Adrenal gland (tissue), 12 donors: ENCODE data around the gene FBXW5. TPM values are rescaled to one million over a fixed set of nuclear protein-coding genes. Genes with fewer than 3 reads are reported as not detected.

Experiments
- DNase-seq, 7 donors: peaks; one replicate each; pipeline ENCODE4 v3.0.0-alpha.2; 2019 to 2020
- H3K27ac ChIP-seq, 5 donors: fragments of 200-600 bp; sonication (generic) in 4 of 5; 1 replicate in 3 of 5; 2 replicates in 2 of 5; pipeline versions ENCODE4 v1.5.1 to v1.8.0; 2016 to 2020; ENCODE audit warnings: mild to moderate bottlenecking in 1 of 5
- H3K27me3 ChIP-seq: fragments of 200-600 bp; 2 replicates; pipeline ENCODE4 v1.8.0; 2021
- H3K36me3 ChIP-seq, 2 donors: fragments of 200-600 bp; replicated peaks in 1 of 2; 1 replicate in 1 of 2; 2 replicates in 1 of 2; pipeline versions ENCODE4 v1.5.1 to v1.8.0; 2018 to 2022
- H3K4me1 ChIP-seq, 2 donors: fragments of 200-600 bp; replicated peaks in 1 of 2; 1 replicate in 1 of 2; 2 replicates in 1 of 2; pipeline versions ENCODE4 v1.5.1 to v1.8.0; 2018 to 2021
- H3K4me3 ChIP-seq, 4 donors: fragments of 200-600 bp; sonication (generic) in 3 of 4; one replicate each; pipeline ENCODE4 v1.5.1; 2016 to 2018
- H3K9me3 ChIP-seq, 3 donors: fragments of 200-600 bp; sonication (generic) in 1 of 3; replicated peaks in 1 of 3; 1 replicate in 2 of 3; 2 replicates in 1 of 3; pipeline versions ENCODE4 v1.5.1 to v1.8.0; 2016 to 2021
- CTCF ChIP-seq, 6 experiments: fragments of 450-650 bp in 4 of 6; fragments of 200-600 bp in 2 of 6; sonication (generic) in 1 of 6; IDR thresholded peaks; 1 replicate in 5 of 6; 2 replicates in 1 of 6; pipeline versions ENCODE4 v1.5.1 to v1.8.0; 2016 to 2021; ENCODE audit warnings: antibody characterized with exemption in 6 of 6, mild to moderate bottlenecking in 2 of 6, moderate library complexity in 1 of 6
- POLR2A ChIP-seq, 2 donors: fragments of 450-650 bp; IDR thresholded peaks; one replicate each; pipeline ENCODE4 v1.6.1; 2017; ENCODE audit warnings: antibody characterized with exemption in 2 of 2, mild to moderate bottlenecking in 2 of 2, moderate library complexity in 1 of 2
- WGBS, 4 donors: extraction: QIAGEN DNeasy Blood & Tissue Kit in 2 of 4; methylation state at CpG; one replicate each; pipeline versions ENCODE4 v1.1.5 to v1.1.7; 2013 to 2017; 5-methylcytosine and 5-hydroxymethylcytosine counted together
- intact Hi-C, 2 donors: fragments of 100-400 bp; cut with DNase I; formaldehyde crosslinking; loops; one replicate each; pipeline versions ENCODE4 v1.14.1 to v1.15.0; 2022 to 2023
- polyA plus RNA-seq, 3 donors: library from polyadenylated mRNA; stranded (reverse); fragments of 200-250 nt in 2 of 3; fragments of 350-450 nt in 1 of 3; fragmentation: Illumina TruSeq in 1 of 3; extraction: RNeasy Lipid Tissue Mini Kit (QIAGEN cat#74804) in 1 of 3; gene quantifications; one replicate each; pipeline ENCODE4 v1.2.3, GENCODE V29; 2013 to 2014
- total RNA-seq, 9 donors: library from RNA; depleted of rRNA in 4 of 9; stranded (reverse); fragments of >200 nt in 4 of 9; fragments of 120-200 nt in 1 of 9; fragmentation: NEBNext Ultra II Directional in 1 of 9; extraction: Animal tissue kit (Norgen Biotek cat#: 25700) in 1 of 9; gene quantifications; one replicate each; pipeline versions ENCODE4 v1.1.0 to v1.2.4, GENCODE V29; 2013 to 2023
- donor health status: healthy with polysubstance abuse.
- donor health status: Bipolar disorder and iron deficiency.
- donor health status: DM: yes; HTN: yes; CAD: no.
- donor health status: DM: no; HTN: no; CAD: no.
- donor health status: DM: no; HTN: no; CAD: no.
- donor health status: DM: yes; HTN: yes; CAD: no.

Gene FBXW5
- total and polyA plus RNA-seq, 12 donors: 19.2 to 257 (median 139) TPM

GRCh38 chr9:136931611-136932130 is 12.9 kb downstream of the FBXW5 start:
- H3K4me3 ChIP-seq: no peak overlapping the region
- no peaks in the 10 kb centered on the region for H3K27me3 ChIP-seq
- H3K4me1 ChIP-seq: no peaks in the 10 kb centered on the region
- TF ChIP-seq CTCF (IDR thresholded peaks at IDR 0.05) (no peak), POLR2A (IDR thresholded peaks at IDR 0.05) (no peak)
- WGBS, 4 donors: 98 to 100% (median 100%) methylated on average over 2 of the region's 2 CpGs
- no peak overlapping the region for H3K27ac ChIP-seq
- no peaks in the 10 kb centered on the region for H3K9me3 ChIP-seq
- DNase-seq: no peak
- peaks cover 0 to 2% of the 10 kb centered on the region in 2 donors for H3K36me3 ChIP-seq
- intact Hi-C loops: no loop called here

GRCh38 chr9:136930014-136930413 is 14.5 kb downstream of the FBXW5 start:
- intact Hi-C loops: no loop called here
- Histone ChIP-seq H3K4me3 (no peak overlapping the region), H3K9me3 (no peaks in the 10 kb centered on the region), H3K27ac (no peak overlapping the region), H3K27me3 (no peaks in the 10 kb centered on the region), H3K36me3 (peaks cover 0 to 16% of the 10 kb centered on the region in 2 donors), H3K4me1 (no peaks in the 10 kb centered on the region)
- DNase-seq: no peak
- TF ChIP-seq POLR2A (IDR thresholded peaks at IDR 0.05): no peak
- TF ChIP-seq CTCF (IDR thresholded peaks at IDR 0.05): no peak
- 97 to 99% (median 98%) methylated on average over 4 of the region's 4 CpGs for WGBS, 4 donors

GRCh38 chr9:136928591-136928990 is 15.9 kb downstream of the FBXW5 start:
- Histone ChIP-seq H3K36me3 (peaks cover 0 to 22% of the 10 kb centered on the region in 2 donors), H3K27me3 (no peaks in the 10 kb centered on the region), H3K9me3 (no peaks in the 10 kb centered on the region), H3K27ac (peak overlapping the region in 1 of 5 donors; percentile 47), H3K4me1 (no peaks in the 10 kb centered on the region), H3K4me3 (no peak overlapping the region)
- DNase-seq: no peak
- 82 to 100% (median 91%) methylated on average over 3 to 9 of the region's 9 CpGs for WGBS, 4 donors
- intact Hi-C loops: no loop called here
- TF ChIP-seq POLR2A (IDR thresholded peaks at IDR 0.05): no peak
- no peak for TF ChIP-seq CTCF (IDR thresholded peaks at IDR 0.05)

- H3K4me1 ChIP-seq: no peaks in the 10 kb centered on the region
- TF ChIP-seq CTCF (IDR thresholded peaks at IDR 0.05) (no peak), POLR2A (IDR thresholded peaks at IDR 0.05) (no peak)
- no peaks in the 10 kb centered on the region for H3K9me3 ChIP-seq
- intact Hi-C loops: no loop called here
- H3K27ac ChIP-seq: peak overlapping the region in 1 of 5 donors; percentile 47
- peaks cover 0 to 22% of the 10 kb centered on the region in 2 donors for H3K36me3 ChIP-seq
- no peaks in the 10 kb centered on the region for H3K27me3 ChIP-seq
- H3K4me3 ChIP-seq: no peak overlapping the region
- WGBS, 4 donors: 73 to 91% (median 79%) methylated on average over 22 to 23 of the region's 23 CpGs
- DNase-seq: no peak
Observed at GRCh38 chr9:136927343-136928271, 16.9 kb downstream of the FBXW5 start.
